Measurements from ENCODE around the gene AIRE. TPM values are rescaled to one million over a fixed set of nuclear protein-coding genes. Genes with fewer than 3 reads are reported as not detected.
A peak's percentile ranks its signal among the peaks of the same experiment; 100 is the strongest.
"Not testable (repeated sequence)": the region's sequence is repeated elsewhere in the genome, so short reads cannot be mapped to it uniquely, and the experiment has no call there.

AIRE gene
- total RNA-seq, 2 donors from 2014 or later, result not detected

- DNase-seq (ENCODE audit: low spot score in 2 of 2) (no peak), ATAC-seq (no peak)
- H3K36me3 Mint-ChIP-seq, result no peaks in the 10 kb centered on the region
- H3K27ac Mint-ChIP-seq, result no peak overlapping the region
- H3K9me3 Mint-ChIP-seq, result no peaks in the 10 kb centered on the region
These were observed 23.2 kb upstream of the AIRE start for GRCh38 chr21:44262338-44263056.

GRCh38 chr21:44263221-44263760 is 22.4 kb upstream of the AIRE start:
- DNase-seq (ENCODE audit: low spot score in 2 of 2) (no peak), ATAC-seq (no peak)
- Mint-ChIP-seq H3K9me3 (no peaks in the 10 kb centered on the region), H3K27ac (no peak overlapping the region), H3K36me3 (no peaks in the 10 kb centered on the region)

DNA sequence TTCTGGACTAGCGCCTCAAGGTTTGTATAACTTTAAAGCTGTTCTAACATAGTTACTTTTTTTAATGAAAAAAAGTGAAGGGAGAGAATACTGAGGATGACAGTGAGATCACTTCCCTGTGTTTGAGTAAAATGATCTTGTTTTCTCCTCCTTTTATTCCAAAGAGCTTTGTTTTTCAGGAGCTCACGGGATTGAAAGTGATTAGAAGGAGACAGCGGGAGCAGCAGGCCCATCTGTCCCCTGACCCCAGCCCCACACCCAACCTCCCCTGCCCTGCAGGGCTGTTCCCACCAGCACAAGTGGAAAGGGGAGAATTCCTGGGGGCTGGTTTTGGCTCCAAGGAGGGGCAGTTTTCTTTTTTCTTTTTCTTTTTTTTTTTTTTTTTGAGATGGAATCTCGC is 21.9 kb upstream of the AIRE start:
- Mint-ChIP-seq H3K27ac (no peak overlapping the region), H3K9me3 (no peaks in the 10 kb centered on the region), H3K36me3 (no peaks in the 10 kb centered on the region)
- DNase-seq (ENCODE audit: low spot score in 2 of 2), result no peak
- ATAC-seq, result no peak

GRCh38 chr21:44265734-44266270 is 19.9 kb upstream of the AIRE start:
- no peak overlapping the region for H3K27ac Mint-ChIP-seq
- ATAC-seq (no peak), DNase-seq (ENCODE audit: low spot score in 2 of 2) (no peak)
- no peaks in the 10 kb centered on the region for H3K36me3 Mint-ChIP-seq
- H3K9me3 Mint-ChIP-seq, result no peaks in the 10 kb centered on the region

GRCh38 chr21:44267655-44268142 is 18.0 kb upstream of the AIRE start:
- ATAC-seq, result peak in 1 of 2 donors; percentile 37
- Mint-ChIP-seq H3K9me3 (no peaks in the 10 kb centered on the region), H3K36me3 (no peaks in the 10 kb centered on the region), H3K27ac (no peak overlapping the region)
- DNase-seq (ENCODE audit: low spot score in 2 of 2), result no peak

DNA sequence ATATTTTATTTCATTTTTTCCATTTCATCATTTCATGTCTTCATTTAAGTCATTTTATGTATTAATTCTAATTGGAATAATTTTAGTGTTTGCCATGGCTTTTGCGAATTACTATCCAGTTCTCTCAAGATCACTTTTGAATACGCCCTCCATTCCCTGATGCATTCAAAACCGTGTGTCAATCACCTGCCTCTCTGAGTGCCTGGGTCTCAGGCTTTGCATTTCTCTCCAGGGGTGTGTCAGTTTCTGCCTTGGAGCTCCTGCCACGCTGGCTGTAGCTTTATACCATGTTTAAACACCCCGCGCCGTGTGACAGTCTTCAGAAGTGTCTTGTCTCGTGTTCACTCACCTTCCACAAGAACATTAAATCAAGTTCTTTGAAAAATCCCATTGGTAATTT is 16.6 kb upstream of the AIRE start:
- Mint-ChIP-seq H3K9me3 (no peaks in the 10 kb centered on the region), H3K27ac (no peak overlapping the region), H3K36me3 (no peaks in the 10 kb centered on the region)
- no peak for ATAC-seq
- DNase-seq (ENCODE audit: low spot score in 2 of 2), result no peak

- H3K36me3 Mint-ChIP-seq, result no peaks in the 10 kb centered on the region
- no peaks in the 10 kb centered on the region for H3K9me3 Mint-ChIP-seq
- H3K27ac Mint-ChIP-seq, result no peak overlapping the region
- no peak for ATAC-seq
- DNase-seq (ENCODE audit: low spot score in 2 of 2), result no peak
These were observed 14.0 kb upstream of the AIRE start for GRCh38 chr21:44271558-44272283.

DNA sequence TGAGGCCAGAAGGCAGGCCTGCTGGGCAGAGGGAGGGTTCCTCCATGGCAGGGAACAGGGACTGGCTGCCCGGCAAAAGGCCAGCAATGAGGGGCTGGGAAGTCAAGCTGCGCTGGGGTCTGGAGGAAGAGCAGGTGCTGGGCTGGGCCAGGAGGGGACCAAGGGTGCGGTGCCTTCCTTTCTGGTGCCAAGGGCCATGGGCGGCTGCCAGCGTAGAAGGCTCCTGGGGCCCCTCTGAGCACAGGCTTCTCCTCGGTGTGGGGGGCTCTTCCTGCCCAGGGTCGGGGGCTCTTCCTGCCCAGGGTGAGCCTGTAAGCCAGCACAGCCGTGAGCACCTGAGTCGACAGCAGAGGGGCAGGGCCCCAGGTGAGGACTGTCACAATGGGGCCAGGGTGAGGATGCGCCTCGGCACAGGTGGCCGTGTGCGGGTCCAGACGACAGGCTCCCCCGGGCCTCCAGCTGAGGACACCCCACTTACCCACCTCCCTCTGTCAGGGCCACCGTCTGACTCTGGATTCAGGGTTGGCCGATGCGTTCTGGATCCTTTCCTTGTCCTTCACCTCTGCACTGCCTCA is 13.3 kb upstream of the AIRE start:
- no peaks in the 10 kb centered on the region for H3K36me3 Mint-ChIP-seq
- H3K9me3 Mint-ChIP-seq, result no peaks in the 10 kb centered on the region
- no peak overlapping the region for H3K27ac Mint-ChIP-seq

DNA sequence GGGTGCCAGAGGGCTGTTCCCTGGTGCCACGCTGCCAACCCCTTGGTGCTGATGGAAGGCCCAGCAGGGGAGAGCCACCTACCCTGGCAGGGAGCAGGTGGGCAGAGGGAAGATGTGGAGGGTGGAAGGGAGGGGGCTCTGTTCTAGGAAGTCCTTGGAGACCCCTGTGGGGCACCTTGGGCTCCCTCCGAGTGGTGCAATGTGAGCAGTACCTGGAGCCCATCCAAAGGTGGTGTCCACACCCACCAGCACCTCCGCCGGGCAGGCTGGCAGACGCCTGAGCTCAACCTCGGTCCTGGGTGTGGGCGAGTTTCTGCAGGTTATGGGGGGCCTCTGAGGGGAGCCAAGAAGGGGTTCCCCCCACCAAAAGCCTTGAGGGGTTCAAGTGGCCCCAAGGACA is 12.6 kb upstream of the AIRE start:
- H3K27ac Mint-ChIP-seq, result no peak overlapping the region
- H3K36me3 Mint-ChIP-seq, result no peaks in the 10 kb centered on the region
- no peaks in the 10 kb centered on the region for H3K9me3 Mint-ChIP-seq
- ATAC-seq (no peak), DNase-seq (ENCODE audit: low spot score in 2 of 2) (no peak)

More for the DNA sequence above, 13.3 kb upstream of the AIRE start:
- ATAC-seq (no peak), DNase-seq (ENCODE audit: low spot score in 2 of 2) (no peak)

- Mint-ChIP-seq H3K27ac (no peak overlapping the region), H3K36me3 (no peaks in the 10 kb centered on the region), H3K9me3 (no peaks in the 10 kb centered on the region)
- no peak for DNase-seq (ENCODE audit: low spot score in 2 of 2)
- ATAC-seq, result no peak
These were observed 10.6 kb upstream of the AIRE start for GRCh38 chr21:44275041-44275440.

DNA sequence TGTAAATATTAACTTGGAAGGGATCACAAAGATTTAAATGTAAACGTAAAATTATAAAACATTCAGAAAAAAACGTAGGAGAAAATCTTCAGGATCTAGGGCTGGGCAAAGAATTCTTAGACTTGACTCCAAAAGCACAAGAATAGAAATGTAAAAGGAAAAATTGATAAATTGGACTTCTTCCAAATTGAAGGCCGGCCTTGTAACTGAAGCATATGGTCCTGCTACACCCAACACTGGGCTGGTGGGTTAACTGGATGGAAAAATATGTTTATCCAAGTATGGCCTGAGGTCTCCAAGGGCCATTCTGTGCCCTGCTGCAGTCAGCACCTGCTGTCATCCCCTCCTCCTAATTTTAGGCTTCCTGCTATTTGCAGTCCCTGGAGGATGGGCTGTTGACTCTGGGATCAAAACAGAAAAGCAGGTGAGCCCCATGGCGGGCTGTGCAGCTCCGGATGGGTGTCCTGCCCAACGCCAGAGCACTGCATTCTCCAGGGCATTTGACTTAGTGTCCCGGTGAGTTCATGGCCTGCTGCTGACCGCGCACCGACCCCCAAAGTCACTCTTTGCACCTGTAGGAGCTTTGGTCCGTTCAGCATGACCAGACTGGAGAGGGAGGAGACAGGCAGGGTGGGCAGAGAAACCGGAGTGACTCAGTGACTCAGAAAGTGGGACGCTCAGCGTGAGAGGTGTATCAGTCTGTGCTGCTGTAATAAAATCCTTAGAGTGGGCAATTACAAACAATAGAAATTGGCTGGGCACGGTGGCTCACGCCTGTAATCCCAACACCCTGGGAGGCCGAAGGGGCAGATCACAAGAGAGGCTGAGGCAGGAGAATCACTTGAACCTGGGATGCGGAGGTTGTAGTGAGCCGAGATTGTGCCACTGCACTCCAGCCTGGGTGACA is 6.1 kb upstream of the AIRE start:
- ATAC-seq (no peak), DNase-seq (ENCODE audit: low spot score in 2 of 2) (no peak)
- no peaks in the 10 kb centered on the region for H3K36me3 Mint-ChIP-seq
- no peak overlapping the region for H3K27ac Mint-ChIP-seq
- H3K9me3 Mint-ChIP-seq, result no peaks in the 10 kb centered on the region

- H3K9me3 Mint-ChIP-seq, result no peaks in the 10 kb centered on the region
- H3K27ac Mint-ChIP-seq, result no peak overlapping the region
- no peak for ATAC-seq
- DNase-seq (ENCODE audit: low spot score in 2 of 2), result no peak
- no peaks in the 10 kb centered on the region for H3K36me3 Mint-ChIP-seq
These were observed 3.9 kb upstream of the AIRE start for GRCh38 chr21:44281801-44282200.

GRCh38 chr21:44282370-44282769 is 3.3 kb upstream of the AIRE start:
- Mint-ChIP-seq H3K36me3 (no peaks in the 10 kb centered on the region), H3K9me3 (no peaks in the 10 kb centered on the region), H3K27ac (no peak overlapping the region)
- no peak for ATAC-seq
- DNase-seq (ENCODE audit: low spot score in 2 of 2), result no peak

DNA sequence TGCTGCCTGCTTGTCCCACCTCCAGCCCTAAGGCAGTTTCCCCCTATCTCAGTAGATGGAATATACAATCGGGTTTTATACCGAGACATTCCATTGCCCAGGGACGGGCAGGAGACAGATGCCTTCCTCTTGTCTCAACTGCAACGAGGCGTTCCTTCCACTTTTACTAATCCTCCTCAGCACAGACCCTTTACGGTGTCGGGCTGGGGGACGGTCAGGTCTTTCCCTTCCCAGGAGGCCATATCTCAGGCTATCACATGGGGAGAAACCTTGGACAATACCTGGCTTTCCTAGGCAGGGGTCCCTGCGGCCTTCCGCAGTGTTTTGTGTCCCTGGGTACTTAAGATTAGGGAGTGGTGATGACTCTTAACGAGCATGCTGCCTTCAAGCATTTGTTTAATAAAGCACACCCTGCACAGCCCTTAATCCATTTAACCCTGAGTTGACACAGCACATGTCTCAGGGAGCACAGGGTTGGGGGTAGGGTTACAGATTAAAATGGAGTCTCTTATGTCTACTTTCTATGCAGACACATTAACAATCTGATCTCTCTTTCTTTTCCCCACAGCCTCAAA is 2.4 kb upstream of the AIRE start:
- H3K36me3 Mint-ChIP-seq; DNase-seq (ENCODE audit: low spot score in 2 of 2); ATAC-seq; H3K9me3 Mint-ChIP-seq; H3K27ac Mint-ChIP-seq: not testable (repeated sequence)

DNA sequence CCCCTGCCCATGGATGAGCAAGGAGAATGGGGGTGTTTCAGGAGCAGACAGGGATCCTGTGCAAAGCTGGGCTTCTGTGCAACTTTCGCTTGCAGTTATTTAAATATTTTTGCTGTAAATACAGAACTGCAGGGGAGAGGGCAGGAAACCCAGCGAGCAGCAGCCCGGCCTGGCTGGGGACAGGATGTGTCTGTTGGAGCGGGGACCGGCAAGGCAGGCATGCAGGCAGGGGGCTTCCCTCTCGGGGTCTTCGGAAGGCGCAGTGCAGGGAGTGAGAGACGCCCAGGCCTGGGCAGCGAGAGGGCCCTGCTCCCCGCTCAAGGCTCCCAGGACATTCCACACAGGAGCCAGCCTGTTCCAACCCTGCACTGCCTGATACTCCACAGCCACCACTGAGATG is 1.7 kb upstream of the AIRE start:
- ATAC-seq (no peak), DNase-seq (ENCODE audit: low spot score in 2 of 2) (no peak)
- H3K36me3 Mint-ChIP-seq, result no peaks in the 10 kb centered on the region
- no peaks in the 10 kb centered on the region for H3K9me3 Mint-ChIP-seq
- no peak overlapping the region for H3K27ac Mint-ChIP-seq

DNA sequence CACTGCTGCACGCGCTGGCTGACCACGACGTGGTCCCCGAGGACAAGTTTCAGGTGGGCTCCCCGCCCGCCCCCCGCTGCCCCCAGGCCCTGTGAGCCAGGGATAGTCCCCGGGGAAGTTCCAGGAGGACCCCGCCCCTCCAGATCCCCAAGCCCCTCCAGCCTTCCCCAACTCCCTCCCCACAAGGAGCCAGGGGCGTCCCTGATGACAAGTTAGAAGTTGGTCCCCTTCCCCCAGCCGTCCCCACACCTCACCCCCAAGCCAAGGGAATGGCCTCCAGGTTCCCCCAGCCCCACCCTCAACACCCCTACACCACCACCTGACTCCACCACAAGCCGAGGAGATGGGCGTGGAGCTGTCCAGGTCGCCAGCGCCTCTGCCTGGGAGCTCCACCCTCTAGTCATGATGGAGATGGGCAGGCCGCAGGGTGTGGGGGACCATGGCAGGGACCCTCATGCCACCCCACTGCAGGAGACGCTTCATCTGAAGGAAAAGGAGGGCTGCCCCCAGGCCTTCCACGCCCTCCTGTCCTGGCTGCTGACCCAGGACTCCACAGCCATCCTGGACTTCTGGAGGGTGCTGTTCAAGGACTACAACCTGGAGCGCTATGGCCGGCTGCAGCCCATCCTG is 525 bp downstream of the AIRE start:
- no peak for DNase-seq (ENCODE audit: low spot score in 2 of 2)
- H3K9me3 Mint-ChIP-seq, result no peaks in the 10 kb centered on the region
- no peaks in the 10 kb centered on the region for H3K36me3 Mint-ChIP-seq
- H3K27ac Mint-ChIP-seq, result no peak overlapping the region
- ATAC-seq, result no peak
